CD14-positive monocyte (primary cell): Measurements from ENCODE around the gene ALDH16A1. TPM values are rescaled to one million over a fixed set of nuclear protein-coding genes. Genes with fewer than 3 reads are reported as not detected.
A peak's percentile ranks its signal among the peaks of the same experiment; 100 is the strongest.

Experiments used
- DNase-seq, 3 donors: peaks; one replicate each; pipeline ENCODE4 v3.0.0-alpha.2; 2011 to 2022
- H2AFZ ChIP-seq: 2 replicates; pipeline ENCODE4 v1.6.0; 2012; ENCODE audit warnings: mild to moderate bottlenecking, low read depth, low read length, inconsistent platforms; ENCODE audit not compliant: insufficient read depth, poor library complexity, severe bottlenecking
- H3K27ac ChIP-seq, 2 donors: 1 replicate in 1 of 2; 2 replicates in 1 of 2; pipeline ENCODE4 v1.5.1; 2012 to 2013; ENCODE audit warnings: low read length in 2 of 2, control low read depth in 1 of 2, inconsistent platforms in 1 of 2, low read depth in 1 of 2, mild to moderate bottlenecking in 1 of 2
- H3K27me3 ChIP-seq, 2 donors: one replicate each; pipeline versions ENCODE4 v1.6.0 to v1.6.1; 2011 to 2013; ENCODE audit warnings: low read length in 2 of 2; ENCODE audit not compliant: control insufficient read depth in 2 of 2, insufficient read depth in 2 of 2
- H3K36me3 ChIP-seq, 2 donors: replicated peaks in 1 of 2; 1 replicate in 1 of 2; 2 replicates in 1 of 2; pipeline versions ENCODE4 v1.5.1 to v1.6.1; 2012 to 2013; ENCODE audit warnings: low read length in 2 of 2, control low read depth in 1 of 2, inconsistent platforms in 1 of 2, mild to moderate bottlenecking in 1 of 2; ENCODE audit not compliant: insufficient read depth in 2 of 2, control insufficient read depth in 1 of 2
- H3K4me1 ChIP-seq, 2 donors: 1 replicate in 1 of 2; 2 replicates in 1 of 2; pipeline versions ENCODE4 v1.5.1 to v1.6.1; 2012 to 2013; ENCODE audit warnings: low read length in 2 of 2, control low read depth in 1 of 2, inconsistent platforms in 1 of 2, mild to moderate bottlenecking in 1 of 2, moderate library complexity in 1 of 2; ENCODE audit not compliant: insufficient read depth in 2 of 2, control insufficient read depth in 1 of 2
- H3K4me2 ChIP-seq: replicated peaks from 2 replicates; pipeline ENCODE3; 2012; ENCODE audit warnings: low read length, moderate library complexity, mild to moderate bottlenecking; ENCODE audit not compliant: poor library complexity, severe bottlenecking; ENCODE audit errors: extremely low read depth
- H3K4me3 ChIP-seq, 3 experiments: fragments of 200-600 bp in 1 of 3; sonication (generic) in 1 of 3; replicated peaks in 1 of 3; 1 replicate in 2 of 3; 2 replicates in 1 of 3; pipeline ENCODE4 v1.5.1; 2011 to 2013; ENCODE audit warnings: low read length in 3 of 3, mild to moderate bottlenecking in 3 of 3, control low read depth in 2 of 3, low read depth in 2 of 3, inconsistent platforms in 1 of 3, moderate library complexity in 1 of 3
- H3K79me2 ChIP-seq: 2 replicates; pipeline ENCODE4 v1.6.0; 2012; ENCODE audit warnings: mild to moderate bottlenecking, control low read depth, inconsistent platforms, low read length, moderate library complexity; ENCODE audit not compliant: insufficient read depth
- H3K9ac ChIP-seq: 2 replicates; pipeline ENCODE4 v1.6.0; 2017; ENCODE audit warnings: low read length, mild to moderate bottlenecking; ENCODE audit not compliant: insufficient read depth, poor library complexity, severe bottlenecking
- H3K9me3 ChIP-seq, 2 donors: replicated peaks in 1 of 2; 1 replicate in 1 of 2; 2 replicates in 1 of 2; pipeline versions ENCODE4 v1.5.1 to v1.6.1; 2012 to 2013; ENCODE audit warnings: low read length in 2 of 2, control low read depth in 1 of 2; ENCODE audit not compliant: control insufficient read depth in 1 of 2, insufficient read depth in 1 of 2
- H4K20me1 ChIP-seq: 2 replicates; pipeline ENCODE4 v1.6.0; 2012; ENCODE audit warnings: mild to moderate bottlenecking, low read length, control low read depth, moderate library complexity; ENCODE audit not compliant: insufficient read depth
- H3K27ac Mint-ChIP-seq, 7 donors: one replicate each; pipeline ENCODE4 v1.8.0; 2020; ENCODE audit warnings: mild to moderate bottlenecking in 7 of 7, mixed read lengths in 7 of 7, moderate library complexity in 6 of 7, inconsistent platforms in 2 of 7
- H3K27me3 Mint-ChIP-seq, 3 donors: one replicate each; pipeline ENCODE4 v1.8.0; 2021 to 2022; ENCODE audit warnings: low read depth in 3 of 3, mild to moderate bottlenecking in 3 of 3, mixed read lengths in 3 of 3, moderate library complexity in 3 of 3, inconsistent platforms in 1 of 3
- H3K36me3 Mint-ChIP-seq, 2 donors: one replicate each; pipeline ENCODE4 v1.8.0; 2020; ENCODE audit warnings: mixed read lengths in 2 of 2, inconsistent platforms in 1 of 2, mild to moderate bottlenecking in 1 of 2
- H3K4me1 Mint-ChIP-seq: one replicate; pipeline ENCODE4 v1.8.0; 2020; ENCODE audit warnings: mild to moderate bottlenecking, mixed read lengths
- H3K4me3 Mint-ChIP-seq, 2 donors: one replicate each; pipeline ENCODE4 v1.8.0; 2020; ENCODE audit warnings: mild to moderate bottlenecking in 2 of 2, mixed read lengths in 2 of 2, moderate library complexity in 1 of 2
- H3K9me3 Mint-ChIP-seq, 7 donors: one replicate each; pipeline ENCODE4 v1.8.0; 2020 to 2022; ENCODE audit warnings: mixed read lengths in 7 of 7, mild to moderate bottlenecking in 6 of 7, moderate library complexity in 6 of 7, inconsistent platforms in 2 of 7
- WGBS: methylation state at CpG from one replicate; pipeline ENCODE4 v1.1.5; 2013; ENCODE audit warnings: missing lambda C conversion rate; ENCODE audit not compliant: insufficient coverage; 5-methylcytosine and 5-hydroxymethylcytosine counted together
- intact Hi-C, 2 donors: fragments of 100-400 bp; cut with micrococcal nuclease; formaldehyde crosslinking; loops; one replicate each; pipeline versions ENCODE4 v1.15.0 to v1.15.1; 2023
- polyA plus RNA-seq, 3 donors: library from polyadenylated mRNA; depleted of rRNA in 1 of 3; unstranded in 2 of 3; stranded (reverse) in 1 of 3; fragments of 300-500 nt in 2 of 3; fragments of >200 nt in 1 of 3; fragmentation: Illumina TruSeq in 2 of 3; gene quantifications; 1 replicate in 2 of 3; 2 replicates in 1 of 3; pipeline ENCODE4 v1.2.3, GENCODE V29; 2012 to 2021
- TF ChIP-seq, protein P1 (sequence below): fragments of 200-600 bp; IDR thresholded peaks from one replicate; pipeline ENCODE4 v1.8.0; 2022; ENCODE audit warnings: antibody characterized with exemption, mild to moderate bottlenecking

ALDH16A1 gene
- polyA plus RNA-seq, 3 donors, result 30.8 to 39.5 (median 31.2) TPM

DNA sequence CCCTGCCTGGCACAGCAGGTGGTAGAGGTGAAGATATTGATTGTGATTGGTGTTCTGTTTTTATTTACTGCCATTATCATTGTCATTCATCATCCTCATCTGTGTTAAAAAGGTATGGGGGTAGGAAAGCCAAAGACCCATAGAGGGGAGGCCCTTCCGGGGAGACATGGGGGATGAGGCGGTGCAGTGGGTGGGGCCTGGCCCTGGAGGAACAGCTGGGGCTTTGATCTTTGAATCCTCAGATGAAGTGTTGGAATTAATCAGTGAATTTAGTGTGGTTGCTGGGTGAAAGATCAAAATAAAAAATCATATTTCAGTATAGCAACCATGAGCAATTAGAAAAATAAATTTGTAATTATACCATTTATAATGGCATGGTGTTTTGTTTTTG, 37.2 kb upstream of the ALDH16A1 start:
- Histone ChIP-seq H2AFZ (no peak overlapping the region), H4K20me1 (no peaks in the 10 kb centered on the region), H3K4me3 (no peak overlapping the region), H3K27ac (no peak overlapping the region), H3K4me1 (no peaks in the 10 kb centered on the region), H3K4me2 (no peak overlapping the region), H3K27me3 (peaks cover 12 to 17% of the 10 kb centered on the region in 2 donors), H3K36me3 (no peaks in the 10 kb centered on the region), H3K9me3 (peaks cover 0 to 4% of the 10 kb centered on the region in 2 donors), H3K9ac (no peak overlapping the region), H3K79me2 (no peaks in the 10 kb centered on the region)
- no peak overlapping the region for H3K4me3 Mint-ChIP-seq
- intact Hi-C loops, result no loop called here
- H3K27me3 Mint-ChIP-seq, result peaks cover 26 to 32% (median 30%) of the 10 kb centered on the region in 3 donors
- TF ChIP-seq, protein P1, sequence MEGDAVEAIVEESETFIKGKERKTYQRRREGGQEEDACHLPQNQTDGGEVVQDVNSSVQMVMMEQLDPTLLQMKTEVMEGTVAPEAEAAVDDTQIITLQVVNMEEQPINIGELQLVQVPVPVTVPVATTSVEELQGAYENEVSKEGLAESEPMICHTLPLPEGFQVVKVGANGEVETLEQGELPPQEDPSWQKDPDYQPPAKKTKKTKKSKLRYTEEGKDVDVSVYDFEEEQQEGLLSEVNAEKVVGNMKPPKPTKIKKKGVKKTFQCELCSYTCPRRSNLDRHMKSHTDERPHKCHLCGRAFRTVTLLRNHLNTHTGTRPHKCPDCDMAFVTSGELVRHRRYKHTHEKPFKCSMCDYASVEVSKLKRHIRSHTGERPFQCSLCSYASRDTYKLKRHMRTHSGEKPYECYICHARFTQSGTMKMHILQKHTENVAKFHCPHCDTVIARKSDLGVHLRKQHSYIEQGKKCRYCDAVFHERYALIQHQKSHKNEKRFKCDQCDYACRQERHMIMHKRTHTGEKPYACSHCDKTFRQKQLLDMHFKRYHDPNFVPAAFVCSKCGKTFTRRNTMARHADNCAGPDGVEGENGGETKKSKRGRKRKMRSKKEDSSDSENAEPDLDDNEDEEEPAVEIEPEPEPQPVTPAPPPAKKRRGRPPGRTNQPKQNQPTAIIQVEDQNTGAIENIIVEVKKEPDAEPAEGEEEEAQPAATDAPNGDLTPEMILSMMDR, result no peak
- WGBS, result no CpG with 5 or more reads among the region's 2 CpGs
- peaks cover 0 to 3% (median under 1%) of the 10 kb centered on the region in 7 donors for H3K9me3 Mint-ChIP-seq
- H3K4me1 Mint-ChIP-seq, result peaks cover 17% of the 10 kb centered on the region
- DNase-seq, result no peak
- peaks cover 0 to 2% of the 10 kb centered on the region in 2 donors for H3K36me3 Mint-ChIP-seq
- peak overlapping the region in 1 of 7 donors; percentile 25 for H3K27ac Mint-ChIP-seq

DNA sequence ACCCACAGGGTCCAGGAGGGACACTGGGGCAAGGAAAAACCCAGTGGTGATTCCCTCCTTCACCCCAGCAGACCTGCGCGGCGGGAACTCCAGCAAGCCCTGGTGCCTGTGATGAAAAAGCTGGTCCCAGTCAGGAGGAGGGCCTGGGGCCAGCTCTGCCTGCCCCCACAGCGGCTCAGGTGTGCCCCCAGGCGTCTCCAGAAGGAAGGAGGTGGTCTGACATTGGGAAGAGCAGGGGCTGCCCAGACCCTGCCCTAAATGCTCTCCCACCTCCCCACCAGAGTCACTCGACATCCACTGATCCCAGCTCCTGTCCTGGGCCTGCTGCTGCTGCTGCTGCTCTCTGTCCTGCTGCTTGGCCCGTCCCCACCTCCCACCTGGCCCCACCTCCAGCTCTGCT, 35.9 kb upstream of the ALDH16A1 start:
- Histone ChIP-seq H3K9ac (no peak overlapping the region), H3K4me3 (no peak overlapping the region), H2AFZ (no peak overlapping the region), H3K27me3 (peaks cover 24 to 29% of the 10 kb centered on the region in 2 donors), H4K20me1 (no peaks in the 10 kb centered on the region), H3K4me1 (peaks cover 3 to 4% of the 10 kb centered on the region in 2 donors), H3K9me3 (peaks cover 0 to 6% of the 10 kb centered on the region in 2 donors), H3K79me2 (no peaks in the 10 kb centered on the region), H3K4me2 (no peak overlapping the region), H3K27ac (no peak overlapping the region), H3K36me3 (no peaks in the 10 kb centered on the region)
- intact Hi-C loops, result no loop called here
- H3K4me1 Mint-ChIP-seq, result peaks cover 22% of the 10 kb centered on the region
- H3K27ac Mint-ChIP-seq, result no peak overlapping the region
- TF ChIP-seq, protein P1, result no peak
- 86% methylated on average over 2 of the region's 7 CpGs for WGBS
- peaks cover 39 to 44% (median 43%) of the 10 kb centered on the region in 3 donors for H3K27me3 Mint-ChIP-seq
- peaks cover 0 to 11% of the 10 kb centered on the region in 2 donors for H3K36me3 Mint-ChIP-seq
- no peak overlapping the region for H3K4me3 Mint-ChIP-seq
- H3K9me3 Mint-ChIP-seq, result peaks cover 0 to 9% (median 6%) of the 10 kb centered on the region in 7 donors
- DNase-seq, result no peak
